K562 (cell line): Measurements from ENCODE around the gene LINGO3. TPM values are rescaled to one million over a fixed set of nuclear protein-coding genes. Genes with fewer than 3 reads are reported as not detected.

Experiments used
- ATAC-seq: fragments of 200-7000 bp; cut with Tn5 transposase; 3 replicates; pipeline ENCODE4 v1.9.1; 2020; ENCODE audit warnings: moderate library complexity
- BruUV-seq: library from RNA; stranded (reverse); fragments of 400-500 nt; replicated peaks from 2 replicates; lab custom pipeline; 2021; lab: Mats Ljungman, UMichigan
- CTCF ChIA-PET: fragments of 300-600 bp; formaldehyde crosslinking; extraction: SDS; loops from one replicate; lab custom pipeline; 2021; ENCODE audit warnings: low intra/inter-chr PET ratio; lab: Yijun Ruan, JAX
- POLR2A ChIA-PET: fragments of 300-600, 350-650 bp; sonication (Branson Sonifier 250); formaldehyde crosslinking; extraction: SDS; loops from one replicate; lab custom pipeline; 2021; ENCODE audit warnings: antibody characterized with exemption, inconsistent platforms; lab: Yijun Ruan, JAX
- DNase-seq, 4 experiments: peaks; one replicate each; pipeline versions ENCODE4 v3.0.0 to v3.0.0-alpha.2; 2011 to 2018; ENCODE audit warnings: low spot score in 3 of 4, mixed read lengths in 3 of 4; ENCODE audit errors: extremely low read depth in 1 of 4
- FAIRE-seq: peaks from 2 replicates; lab custom pipeline; 2011; peaks lifted over from hg19 to GRCh38; lab: Jason Lieb, UNC
- H2AFZ ChIP-seq: 2 replicates; pipeline ENCODE4 v1.6.0; 2011; ENCODE audit warnings: low read depth, low read length, control low read depth, inconsistent platforms
- H3K27ac ChIP-seq: fragments of 200-600 bp; 3 replicates; pipeline ENCODE4 v1.8.0; 2011; ENCODE audit warnings: low read depth, mild to moderate bottlenecking, control low read depth, inconsistent platforms, low read length, moderate library complexity, mixed read lengths; ENCODE audit errors: extremely low read depth
- H3K27me3 ChIP-seq, 2 experiments: fragments of 300-600 bp in 1 of 2; 2 replicates in 1 of 2; 3 replicates in 1 of 2; pipeline versions ENCODE4 v1.6.0 to v1.8.0; 2011; ENCODE audit warnings: inconsistent platforms in 2 of 2, low read length in 2 of 2, mild to moderate bottlenecking in 1 of 2, mixed read lengths in 1 of 2, moderate library complexity in 1 of 2; ENCODE audit not compliant: control insufficient read depth in 2 of 2, insufficient read depth in 2 of 2
- H3K36me3 ChIP-seq: fragments of 300-600 bp; 3 replicates; pipeline ENCODE4 v1.8.0; 2011; ENCODE audit warnings: mild to moderate bottlenecking, low read length, inconsistent platforms; ENCODE audit not compliant: control insufficient read depth, insufficient read depth
- H3K4me1 ChIP-seq, 2 experiments: fragments of 200-600 bp in 1 of 2; replicated peaks in 1 of 2; 2 replicates in 1 of 2; 3 replicates in 1 of 2; pipeline versions ENCODE4 v1.5.1 to v1.8.0; 2011; ENCODE audit warnings: inconsistent platforms in 2 of 2, low read length in 2 of 2, mild to moderate bottlenecking in 1 of 2, mixed read lengths in 1 of 2, moderate library complexity in 1 of 2; ENCODE audit not compliant: control insufficient read depth in 2 of 2, insufficient read depth in 2 of 2
- H3K4me2 ChIP-seq: 2 replicates; pipeline ENCODE4 v1.6.1; 2011; ENCODE audit warnings: low read length, control low read depth, inconsistent platforms, mixed read lengths; ENCODE audit not compliant: insufficient read depth
- H3K4me3 ChIP-seq: fragments of 200-600 bp; sonication (generic), shearing (Covaris generic); 2 replicates; pipeline ENCODE4 v1.5.1; 2016; ENCODE audit warnings: control low read depth, inconsistent platforms
- H3K79me2 ChIP-seq: fragments of 200-600 bp; 3 replicates; pipeline ENCODE4 v1.8.0; 2011; ENCODE audit warnings: low read length, inconsistent platforms; ENCODE audit not compliant: control insufficient read depth, insufficient read depth
- H3K9ac ChIP-seq, 2 experiments: 2 replicates each; pipeline versions ENCODE4 v1.6.0 to v1.6.1; 2011; ENCODE audit warnings: low read depth in 2 of 2, low read length in 2 of 2, control low read depth in 1 of 2, inconsistent platforms in 1 of 2, mild to moderate bottlenecking in 1 of 2, mixed read lengths in 1 of 2; ENCODE audit not compliant: insufficient read depth in 1 of 2
- H3K9me1 ChIP-seq: one replicate; pipeline ENCODE4 v1.6.0; 2011; ENCODE audit warnings: inconsistent platforms, mild to moderate bottlenecking, low read length, moderate library complexity; ENCODE audit not compliant: control insufficient read depth, insufficient read depth
- H3K9me3 ChIP-seq: replicated peaks from 2 replicates; pipeline ENCODE4 v1.5.1; 2011; ENCODE audit warnings: low read depth, low read length, inconsistent platforms; ENCODE audit not compliant: control insufficient read depth, insufficient read depth
- H4K20me1 ChIP-seq: replicated peaks from 2 replicates; pipeline ENCODE4 v1.6.1; 2011; ENCODE audit warnings: low read length, inconsistent platforms, mixed read lengths; ENCODE audit not compliant: control insufficient read depth, insufficient read depth
- CBFA2T3 ChIP-seq: fragments of 450-650 bp; IDR thresholded peaks from 2 replicates; pipeline ENCODE4 v1.6.1; 2017
- FOS ChIP-seq: IDR thresholded peaks from 3 replicates; pipeline ENCODE4 v1.6.1; 2011; ENCODE audit not compliant: insufficient read length; ENCODE audit errors: extremely low read depth
- HOXB6 ChIP-seq: fragments of 250-450 bp; sonication (Bioruptor Pico); IDR thresholded peaks from 2 replicates; pipeline ENCODE4 v1.5.1; 2022; ENCODE audit warnings: mild to moderate bottlenecking, borderline replicate concordance
- PYGO2 ChIP-seq: fragments of 450-650 bp; IDR thresholded peaks from 2 replicates; pipeline ENCODE4 v1.6.1; 2016; ENCODE audit warnings: mild to moderate bottlenecking, missing genetic modification characterization, moderate library complexity, missing compliant biosample characterization
- RAD21 ChIP-seq, 2 experiments: fragments of 250-450 bp in 1 of 2; fragments of 450-650 bp in 1 of 2; sonication (Bioruptor Pico) in 1 of 2; formaldehyde crosslinking in 1 of 2; IDR thresholded peaks in 1 of 2; conservative IDR thresholded peaks in 1 of 2; 2 replicates each; pipeline versions ENCODE4 v1.4.0 to v1.8.0; 2020 to 2022; ENCODE audit warnings: mild to moderate bottlenecking in 2 of 2, moderate library complexity in 1 of 2
- RBFOX2 ChIP-seq: fragments of 200-400 bp; formaldehyde crosslinking; IDR thresholded peaks from 2 replicates; pipeline ENCODE4 v1.6.1; 2017; ENCODE audit warnings: low read depth, mild to moderate bottlenecking, low read length, moderate library complexity
- SIRT6 ChIP-seq: IDR thresholded peaks from one replicate; pipeline ENCODE4 v1.6.1; 2012; ENCODE audit warnings: low read depth, mild to moderate bottlenecking, control low read depth, inconsistent platforms, low read length, moderate library complexity
- STAT5B ChIP-seq: fragments of 250-450 bp; sonication (Bioruptor Pico); IDR thresholded peaks from 2 replicates; pipeline ENCODE4 v1.8.0; 2021; ENCODE audit warnings: mild to moderate bottlenecking, inconsistent platforms
- TAF1 ChIP-seq: IDR thresholded peaks from 2 replicates; pipeline ENCODE4 v1.6.1; 2011; ENCODE audit warnings: mild to moderate bottlenecking, low read length, moderate library complexity; ENCODE audit not compliant: insufficient read depth, control insufficient read depth, severe bottlenecking; ENCODE audit errors: extremely low read depth
- XRCC5 ChIP-seq: fragments of 200-400 bp; formaldehyde crosslinking; IDR thresholded peaks from 2 replicates; pipeline ENCODE4 v1.6.1; 2017; ENCODE audit warnings: low read depth, mild to moderate bottlenecking, low read length
- WGBS: fragments of 100-300 bp; shearing (Covaris generic); methylation state at CpG from one replicate; pipeline ENCODE4 v1.1.6; 2016; ENCODE audit warnings: low coverage, mixed read lengths; ENCODE audit not compliant: insufficient coverage; ENCODE audit errors: missing lambda C conversion rate; 5-methylcytosine and 5-hydroxymethylcytosine counted together
- in situ Hi-C: fragments of 300-500 bp; cut with MboI; formaldehyde crosslinking; loops from 4 replicates; pipeline ENCODE4 v1.15.0; 2018; ENCODE audit warnings: inconsistent platforms, mixed read lengths
- intact Hi-C: fragments of 100-400 bp; cut with micrococcal nuclease; formaldehyde crosslinking; loops from 2 replicates; pipeline ENCODE4 v1.14.2; 2022
- polyA plus RNA-seq, 8 experiments: library from polyadenylated mRNA; depleted of rRNA in 4 of 8; stranded (reverse) in 5 of 8; unstranded in 3 of 8; fragments of >200 nt; fragmentation: Nextera tagmentation in 2 of 8; fragmentation: Illumina TruSeq in 1 of 8; extraction: Ambion mirVana in 2 of 8; extraction: Trizol in 1 of 8; gene quantifications; 2 replicates each; pipeline versions ENCODE4 v1.2.1 to v1.2.3, GENCODE V29; 2011 to 2014; ENCODE audit warnings: inconsistent platforms in 1 of 8, missing spikeins in 1 of 8
- total RNA-seq, 7 experiments: library from RNA; depleted of rRNA in 6 of 7; stranded (reverse); fragments of >200 nt in 6 of 7; fragmentation: Illumina TruSeq in 2 of 7; extraction: Trizol in 2 of 7; gene quantifications; 2 replicates each; pipeline versions ENCODE4 v1.2.1 to v1.2.3, GENCODE V29; 2011 to 2021; ENCODE audit warnings: low replicate concordance in 1 of 7

Gene LINGO3
- total and polyA plus RNA-seq, 9 of the 15 experiments (the other 6 are each of a cell fraction or from before 2014, with no cell fraction given), result 0.03 to 0.05 (median 0.03) TPM; not detected in 6

DNA sequence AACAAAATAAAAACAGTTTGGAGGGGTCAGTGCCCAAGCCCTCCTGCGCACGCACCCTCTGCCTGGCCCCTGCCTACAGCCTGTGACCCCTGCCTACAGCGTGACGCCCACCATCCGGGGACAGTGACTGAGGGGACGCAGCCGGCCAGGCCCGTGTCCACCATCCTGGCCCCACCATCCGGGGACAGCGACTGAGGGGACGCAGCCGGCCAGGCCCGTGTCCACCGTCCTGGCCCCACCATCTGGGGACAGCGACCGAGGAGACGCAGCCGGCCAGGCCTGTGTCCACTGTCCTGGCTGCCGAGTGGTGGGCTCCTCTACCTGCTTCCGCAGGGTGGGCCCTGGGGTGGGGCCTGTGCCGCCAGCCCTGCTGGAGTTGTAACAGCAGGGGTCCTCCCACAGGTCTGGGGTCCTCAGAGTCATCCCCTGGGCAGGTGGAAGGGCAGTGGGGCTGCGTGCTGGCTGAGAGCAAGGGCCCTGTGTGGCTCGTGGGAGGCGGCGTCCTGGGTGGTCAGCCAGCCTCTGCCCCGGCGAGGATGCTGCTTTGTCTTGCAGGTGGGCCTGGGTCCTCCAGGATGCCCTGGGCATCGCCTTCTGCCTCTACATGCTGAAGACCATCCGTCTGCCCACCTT lies 34.8 kb upstream of the LINGO3 start:
- no peaks in the 10 kb centered on the region for H3K9me3 ChIP-seq
- peaks cover 19 to 72% of the 10 kb centered on the region in 2 experiments; a peak in 4 of 5 replicates for H3K4me1 ChIP-seq
- no peak overlapping the region for H3K27ac ChIP-seq
- no peaks in the 10 kb centered on the region for H4K20me1 ChIP-seq
- H3K4me3 ChIP-seq, result no peak overlapping the region
- no peak overlapping the region; a peak in 1 of 4 replicates for H3K9ac ChIP-seq
- in situ Hi-C loops (no loop called here), intact Hi-C loops (no loop called here)
- H2AFZ ChIP-seq, result no peak overlapping the region
- ChIA-PET CTCF (no interaction called here), POLR2A (no interaction called here)
- H3K4me2 ChIP-seq, result no peak overlapping the region
- ATAC-seq, result no peak
- H3K9me1 ChIP-seq, result no peaks in the 10 kb centered on the region
- peaks cover 2% of the 10 kb centered on the region; the same call in 1 of the 3 replicates for H3K79me2 ChIP-seq
- DNase-seq, result no peak
- WGBS, result 95% methylated on average over 20 of the region's 29 CpGs
- FAIRE-seq, result no peak
- H3K36me3 ChIP-seq, result peaks cover 36% of the 10 kb centered on the region; the same call in 1 of the 3 replicates
- no TSS peak for BruUV-seq
- TF ChIP-seq FOS (no peak), RBFOX2 (0 out of 2 replicates have a peak, but pooled peaks have one; percentile 36)
- no peaks in the 10 kb centered on the region for H3K27me3 ChIP-seq

- no peaks in the 10 kb centered on the region for H3K27me3 ChIP-seq
- H3K4me3 ChIP-seq, result no peak overlapping the region
- FAIRE-seq (no peak), DNase-seq (no peak), ATAC-seq (no peak)
- H3K27ac ChIP-seq, result no peak overlapping the region
- peaks cover 38% of the 10 kb centered on the region; the same call in 1 of the 3 replicates for H3K36me3 ChIP-seq
- intact Hi-C loops, result no loop called here
- H3K79me2 ChIP-seq, result peaks cover 8% of the 10 kb centered on the region
- H3K4me2 ChIP-seq, result no peak overlapping the region
- H3K9ac ChIP-seq, result peak overlapping the region in 1 of 2 experiments; percentile 14; a peak in 1 of 4 replicates
- in situ Hi-C loops, result no loop called here
- H3K9me3 ChIP-seq, result no peaks in the 10 kb centered on the region
- TSS peak; percentile 53 for BruUV-seq
- H3K4me1 ChIP-seq, result peaks cover 19 to 80% of the 10 kb centered on the region in 2 experiments; a peak in 4 of 5 replicates
- TF ChIP-seq HOXB6 (CRISPR knock-in tag) (no peak), XRCC5 (no peak), STAT5B (CRISPR knock-in tag) (no peak), TAF1 (no peak), RAD21 (CRISPR knock-in tag; conservative IDR thresholded peaks at IDR 0.05 in 1 of 2, IDR thresholded peaks at IDR 0.05 in 1 of 2) (no peak), PYGO2 (tag) (no peak), CBFA2T3 (no peak), SIRT6 (no peak)
- H2AFZ ChIP-seq, result no peak overlapping the region
- ChIA-PET POLR2A (no interaction called here), CTCF (no interaction called here)
- no peaks in the 10 kb centered on the region for H3K9me1 ChIP-seq
- 88% methylated on average over 13 of the region's 15 CpGs for WGBS
- H4K20me1 ChIP-seq, result no peaks in the 10 kb centered on the region
Observed at GRCh38 chr19:2341982-2342381, 34.0 kb upstream of the LINGO3 start.
